HepG2 (cell line): Measurements from ENCODE around the gene NLRC4. TPM values are rescaled to one million over a fixed set of nuclear protein-coding genes. Genes with fewer than 3 reads are reported as not detected.

Experiments
- ATAC-seq: fragments of 200-7000 bp; cut with Tn5 transposase; 3 replicates; pipeline ENCODE4 v1.9.1; 2020; ENCODE audit warnings: mild to moderate bottlenecking, moderate library complexity
- BruUV-seq: library from RNA; stranded (reverse); fragments of 400-500 nt; replicated peaks from 2 replicates; lab custom pipeline; 2021; lab: Mats Ljungman, UMichigan
- CTCF ChIA-PET: fragments of 300-600 bp; formaldehyde crosslinking; extraction: SDS; loops from one replicate; lab custom pipeline; 2021; ENCODE audit warnings: low total read pairs, inconsistent platforms, low intra/inter-chr PET ratio; lab: Yijun Ruan, JAX
- POLR2A ChIA-PET: fragments of 350-600 bp; sonication (Branson Sonifier 250); formaldehyde crosslinking; loops from one replicate; lab custom pipeline; 2020; ENCODE audit warnings: antibody characterized with exemption, inconsistent platforms; lab: Yijun Ruan, JAX
- DNase-seq: peaks from one replicate; pipeline ENCODE4 v3.0.0-alpha.2; 2015; ENCODE audit warnings: low spot score
- FAIRE-seq: peaks from 3 replicates; lab custom pipeline; 2011; peaks lifted over from hg19 to GRCh38; lab: Jason Lieb, UNC
- H2AFZ ChIP-seq: one replicate; pipeline ENCODE4 v1.6.1; 2011; ENCODE audit warnings: low read length, inconsistent platforms
- H3K27ac ChIP-seq: fragments of 300-600 bp; 3 replicates; pipeline ENCODE4 v1.8.0; 2011; ENCODE audit warnings: mixed run types, mild to moderate bottlenecking, mixed read lengths, low read length, inconsistent platforms; ENCODE audit not compliant: insufficient read depth; ENCODE audit errors: extremely low read length
- H3K27me3 ChIP-seq, 2 experiments: fragments of 200-600 bp in 1 of 2; 2 replicates in 1 of 2; 3 replicates in 1 of 2; pipeline versions ENCODE4 v1.6.0 to v1.8.0; 2011; ENCODE audit warnings: low read length in 2 of 2, mild to moderate bottlenecking in 2 of 2, moderate library complexity in 2 of 2, inconsistent platforms in 1 of 2; ENCODE audit not compliant: insufficient read depth in 2 of 2, control insufficient read depth in 1 of 2
- H3K36me3 ChIP-seq, 2 experiments: fragments of 200-600 bp in 1 of 2; replicated peaks in 1 of 2; 2 replicates in 1 of 2; 3 replicates in 1 of 2; pipeline versions ENCODE4 v1.5.1 to v1.8.0; 2011; ENCODE audit warnings: low read length in 2 of 2, inconsistent platforms in 1 of 2; ENCODE audit not compliant: insufficient read depth in 2 of 2, control insufficient read depth in 1 of 2
- H3K4me1 ChIP-seq: 2 replicates; pipeline ENCODE4 v1.5.1; 2012; ENCODE audit warnings: low read length, inconsistent platforms; ENCODE audit not compliant: insufficient read depth
- H3K4me2 ChIP-seq: 2 replicates; pipeline ENCODE4 v1.6.0; 2011; ENCODE audit warnings: low read depth, low read length, inconsistent platforms
- H3K4me3 ChIP-seq, 3 experiments: fragments of 200-600 bp in 1 of 3; sonication (generic), shearing (Covaris generic) in 1 of 3; replicated peaks in 1 of 3; 2 replicates each; pipeline ENCODE4 v1.5.1; 2011 to 2016; ENCODE audit warnings: low read length in 3 of 3, inconsistent platforms in 2 of 3, low read depth in 2 of 3, mild to moderate bottlenecking in 2 of 3, control low read depth in 1 of 3, mixed read lengths in 1 of 3; ENCODE audit not compliant: insufficient read depth in 1 of 3
- H3K79me2 ChIP-seq: one replicate; pipeline ENCODE4 v1.6.1; 2011; ENCODE audit warnings: low read length, inconsistent platforms; ENCODE audit not compliant: insufficient read depth
- H3K9ac ChIP-seq: 2 replicates; pipeline ENCODE4 v1.6.0; 2011; ENCODE audit warnings: mild to moderate bottlenecking, low read depth, low read length, inconsistent platforms; ENCODE audit not compliant: insufficient read depth
- H3K9me3 ChIP-seq: 2 replicates; pipeline ENCODE4 v1.5.1; 2012; ENCODE audit warnings: mild to moderate bottlenecking, low read length
- H4K20me1 ChIP-seq: 2 replicates; pipeline ENCODE4 v1.6.0; 2011; ENCODE audit warnings: inconsistent platforms, mild to moderate bottlenecking, low read length, moderate library complexity; ENCODE audit not compliant: insufficient read depth
- ARID2 ChIP-seq: sonication (generic); formaldehyde crosslinking; IDR thresholded peaks from 2 replicates; pipeline ENCODE4 v1.8.1; 2022; ENCODE audit warnings: mild to moderate bottlenecking, missing genetic modification reagents, borderline replicate concordance
- FOXO4 ChIP-seq: sonication (generic); formaldehyde crosslinking; conservative IDR thresholded peaks from 2 replicates; pipeline ENCODE4 v1.8.1; 2023; ENCODE audit warnings: missing genetic modification reagents
- FOXP1 ChIP-seq, 2 experiments: fragments of 450-650 bp in 1 of 2; IDR thresholded peaks; 2 replicates each; pipeline ENCODE4 v1.6.1; 2017 to 2018; ENCODE audit warnings: antibody characterized with exemption in 1 of 2
- GLI4 ChIP-seq: sonication (generic); formaldehyde crosslinking; IDR thresholded peaks from 2 replicates; pipeline ENCODE4 v1.5.1; 2020; ENCODE audit warnings: missing genetic modification reagents, mild to moderate bottlenecking, moderate library complexity, borderline replicate concordance
- NCOA5 ChIP-seq: sonication (generic); formaldehyde crosslinking; IDR thresholded peaks from 2 replicates; pipeline ENCODE4 v1.4.0; 2020; ENCODE audit warnings: missing genetic modification reagents
- NKX3-1 ChIP-seq: sonication (generic); formaldehyde crosslinking; IDR thresholded peaks from 2 replicates; pipeline ENCODE4 v1.5.0; 2020; ENCODE audit warnings: missing genetic modification reagents
- POLR2AphosphoS2 ChIP-seq: IDR thresholded peaks from 2 replicates; pipeline ENCODE4 v1.6.1; 2011; ENCODE audit warnings: low read depth, low read length, improper control_type of control experiment
- RFXANK ChIP-seq: IDR thresholded peaks from 2 replicates; pipeline ENCODE4 v1.6.1; 2016
- SKI ChIP-seq: fragments of 450-650 bp; IDR thresholded peaks from one replicate; pipeline ENCODE4 v1.6.1; 2018; ENCODE audit warnings: mild to moderate bottlenecking; ENCODE audit not compliant: partially characterized antibody
- SP140L ChIP-seq: sonication (generic); formaldehyde crosslinking; IDR thresholded peaks from 2 replicates; pipeline ENCODE4 v1.4.0; 2020; ENCODE audit warnings: missing genetic modification reagents, borderline replicate concordance
- ZNF234 ChIP-seq: sonication (generic); formaldehyde crosslinking; conservative IDR thresholded peaks from 2 replicates; pipeline ENCODE4 v1.5.1; 2020; ENCODE audit warnings: mild to moderate bottlenecking, missing genetic modification reagents
- ZNF710 ChIP-seq: sonication (generic); formaldehyde crosslinking; IDR thresholded peaks from 2 replicates; pipeline ENCODE4 v1.5.0; 2020; ENCODE audit warnings: mild to moderate bottlenecking, missing genetic modification reagents, borderline replicate concordance
- ZSCAN22 ChIP-seq: sonication (generic); formaldehyde crosslinking; IDR thresholded peaks from 2 replicates; pipeline ENCODE4 v1.4.0; 2020; ENCODE audit warnings: mild to moderate bottlenecking, missing genetic modification reagents
- WGBS: methylation state at CpG from one replicate; pipeline ENCODE4 v1.1.6; 2017; ENCODE audit warnings: low lambda C conversion rate; 5-methylcytosine and 5-hydroxymethylcytosine counted together
- in situ Hi-C: cut with HindIII; loops from 2 replicates; pipeline ENCODE4 v1.10.0; 2017; ENCODE audit warnings: low pct_unique_long_range_greater_than_20kb; ENCODE audit not compliant: extremely low pct_ligation_motif_present
- intact Hi-C: fragments of 100-400 bp; cut with micrococcal nuclease; formaldehyde crosslinking; loops from one replicate; pipeline ENCODE4 v1.10.0; 2022; ENCODE audit not compliant: unreplicated experiment
- polyA plus RNA-seq, 8 experiments: library from polyadenylated mRNA; depleted of rRNA in 3 of 8; stranded (reverse) in 7 of 8; unstranded in 1 of 8; fragments of >200 nt; fragmentation: Illumina TruSeq in 4 of 8; extraction: Trizol in 4 of 8; gene quantifications; 2 replicates each; pipeline versions ENCODE4 v1.2.1 to v1.2.3, GENCODE V29; 2011 to 2016; ENCODE audit warnings: low read depth in 4 of 8, missing spikeins in 1 of 8, mixed read lengths in 1 of 8; ENCODE audit not compliant: insufficient read depth in 1 of 8
- total RNA-seq, 5 experiments: library from RNA; depleted of rRNA; stranded (reverse); fragments of >200 nt; fragmentation: Illumina TruSeq; extraction: Trizol; gene quantifications; 2 replicates each; pipeline ENCODE4 v1.2.3, GENCODE V29; 2016; ENCODE audit warnings: low read depth in 1 of 5

NLRC4 gene
- total and polyA plus RNA-seq, 2 of the 13 experiments (the other 11 are each of a cell fraction or from before 2014, with no cell fraction given) = 0.15 to 0.29 TPM

DNA sequence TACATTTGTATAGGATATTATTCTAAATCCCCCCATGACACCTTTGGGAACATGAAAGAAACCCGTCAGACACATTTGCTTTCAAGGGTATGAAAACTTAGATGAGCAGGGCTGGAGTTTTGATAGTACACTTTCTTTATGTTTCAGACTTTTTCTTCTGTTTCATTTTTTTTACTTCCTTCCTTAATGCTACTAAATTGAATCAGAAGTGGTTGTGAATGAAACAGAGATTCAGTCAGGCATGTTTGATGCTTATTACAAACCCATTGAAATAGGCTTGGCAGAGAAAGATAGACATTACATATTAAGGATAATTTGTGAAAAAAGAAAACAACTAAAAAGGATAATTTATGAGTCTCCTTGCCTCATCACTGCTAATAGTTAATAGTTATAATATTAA lies 72.3 kb downstream of the NLRC4 start:
- ATAC-seq (no peak), DNase-seq (no peak), FAIRE-seq (no peak)
- no peak overlapping the region for H3K9ac ChIP-seq
- no peaks in the 10 kb centered on the region for H3K4me1 ChIP-seq
- H3K4me2 ChIP-seq = no peak overlapping the region
- no peaks in the 10 kb centered on the region for H3K9me3 ChIP-seq
- no peak overlapping the region for H3K4me3 ChIP-seq
- H2AFZ ChIP-seq = no peak overlapping the region
- intact Hi-C loops (no loop called here), in situ Hi-C loops (no loop called here)
- BruUV-seq = no TSS peak
- no peak overlapping the region for H3K27ac ChIP-seq
- no peaks in the 10 kb centered on the region for H4K20me1 ChIP-seq
- POLR2A ChIA-PET = no interaction called here
- CTCF ChIA-PET = no interaction called here
- H3K27me3 ChIP-seq = no peaks in the 10 kb centered on the region
- no peak for TF ChIP-seq ZNF710 (CRISPR knock-in tag)
- no peak for TF ChIP-seq FOXO4 (CRISPR knock-in tag)
- no peak for TF ChIP-seq FOXP1 (IDR thresholded peaks at IDR 0.05)
- TF ChIP-seq FOXP1 (CRISPR knock-in tag; IDR thresholded peaks at IDR 0.05) = no peak
- no peak for TF ChIP-seq ZNF234 (CRISPR knock-in tag)
- no peak for TF ChIP-seq SP140L (CRISPR knock-in tag)
- no peak for TF ChIP-seq ZSCAN22
- no peak for TF ChIP-seq POLR2AphosphoS2
- TF ChIP-seq NKX3-1 (CRISPR knock-in tag) = no peak
- TF ChIP-seq SKI = no peak
- TF ChIP-seq RFXANK (CRISPR knock-in tag) = no peak
- no peak for TF ChIP-seq GLI4 (CRISPR knock-in tag)
- TF ChIP-seq ARID2 (CRISPR knock-in tag) = no peak
- no peak for TF ChIP-seq NCOA5 (CRISPR knock-in tag)
- no peaks in the 10 kb centered on the region for H3K79me2 ChIP-seq
- peaks cover 11 to 69% of the 10 kb centered on the region in 2 experiments for H3K36me3 ChIP-seq
- 97% methylated on average over 1 of the region's 1 CpG for WGBS
